DMS153 treated with DMSO at 0.1 percent for 48 hours (cell line): ENCODE results near the gene DIPK1B.
"Not testable (repeated sequence)": the region's sequence is repeated elsewhere in the genome, so short reads cannot be mapped to it uniquely, and the experiment has no call there.

Source experiments
- DNase-seq: peaks from one replicate; lab custom pipeline; 2025; ENCODE audit not compliant: unreplicated experiment; lab: John Stamatoyannopoulos, UW

DIPK1B gene

DNA sequence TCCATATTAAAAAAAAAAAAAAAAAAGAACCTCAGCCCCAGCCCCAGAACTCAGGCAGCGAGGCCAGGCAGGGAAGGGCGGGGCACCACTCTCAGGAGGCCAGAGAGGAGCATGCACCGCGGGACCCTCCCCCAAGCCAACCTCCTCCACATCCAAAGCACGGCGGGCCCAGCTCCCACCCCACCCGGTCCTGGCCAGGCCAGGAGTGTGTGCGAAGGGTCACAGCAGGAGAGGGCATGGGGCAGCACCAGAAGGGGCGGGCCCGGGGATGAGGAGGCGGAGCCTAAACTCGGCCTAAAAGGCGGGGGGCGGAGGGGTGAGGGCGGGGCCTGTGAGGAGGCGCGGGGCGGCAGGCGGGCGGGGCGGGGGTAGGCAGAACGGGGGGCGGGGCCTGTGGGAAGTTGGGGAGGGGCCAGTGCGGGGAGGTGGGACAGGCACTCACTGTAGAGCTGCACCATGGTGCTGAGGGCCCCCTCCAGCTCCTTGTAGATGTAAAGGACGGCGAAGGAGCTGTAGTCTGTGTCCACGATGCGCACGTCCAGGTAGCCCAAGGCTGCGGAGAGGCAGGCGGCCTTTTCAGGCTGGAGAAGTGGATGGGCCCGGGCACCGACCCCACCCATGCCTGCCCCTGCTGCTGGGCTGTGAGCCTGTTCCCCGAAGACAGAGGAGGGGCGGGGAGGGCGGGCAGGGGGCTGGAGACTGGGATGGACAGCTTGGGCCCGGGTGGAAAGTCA, 50.7 kb downstream of the DIPK1B start:
- peak; percentile 51 for DNase-seq

DNA sequence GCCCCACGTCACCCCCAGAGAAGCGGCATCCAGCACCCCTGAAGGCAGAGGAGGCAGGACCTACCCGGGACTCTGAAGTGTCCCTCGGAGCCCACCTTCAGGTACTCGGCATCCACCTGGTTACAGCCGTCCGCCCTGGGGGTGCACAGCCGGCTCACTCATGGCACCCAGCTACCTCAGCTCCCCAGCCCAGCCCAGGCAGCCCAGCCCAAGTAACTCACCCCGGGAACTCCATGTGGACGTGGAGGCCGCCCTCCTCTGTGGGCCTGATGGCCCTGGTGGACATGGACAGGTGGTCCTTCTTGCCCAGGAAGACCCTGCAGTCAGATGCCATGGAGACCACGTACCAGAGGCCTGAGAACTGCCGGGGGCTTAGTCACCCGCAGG, 51.3 kb downstream of the DIPK1B start:
- DNase-seq: no peak

DNA sequence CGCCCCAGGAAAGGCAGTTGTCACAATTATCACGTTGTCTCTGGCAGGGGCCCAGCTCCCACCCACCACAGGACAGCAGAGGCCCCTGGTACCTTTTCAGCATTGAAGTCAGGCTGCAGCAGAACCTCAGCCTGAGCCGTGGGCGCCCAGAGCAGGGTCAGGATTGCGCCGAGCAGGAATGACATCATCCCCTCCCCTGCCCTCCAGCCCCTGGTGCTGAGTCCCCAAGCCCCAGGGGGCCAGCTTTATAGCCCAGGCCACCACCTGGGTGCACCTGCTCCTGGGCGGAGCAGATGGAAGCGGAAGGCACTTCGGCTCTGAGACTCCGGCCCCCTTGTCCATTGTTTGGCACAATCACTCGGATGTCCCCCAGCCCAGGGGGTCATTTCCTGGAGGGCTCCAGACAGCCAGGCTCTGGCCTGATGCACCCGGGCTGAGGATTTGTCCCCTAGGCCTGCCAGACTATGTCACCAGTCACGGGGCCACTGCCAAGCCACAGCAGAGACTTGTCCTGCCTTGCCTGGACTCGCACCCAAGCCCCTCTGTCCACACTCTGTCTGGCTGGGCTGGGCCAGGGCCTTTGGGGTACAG, 52.0 kb downstream of the DIPK1B start, which contains the start of gene LCN15:
LCN15 (minus strand) TSS at position 218 of the 591 bp plus-strand sequence; CDS start at position 188, 30 bp downstream.
- DNase-seq: peak; percentile 23

GRCh38 chr9:136765041-136765440, 52.7 kb downstream of the DIPK1B start:
- no peak for DNase-seq

GRCh38 chr9:136765745-136766409, 53.5 kb downstream of the DIPK1B start:
- DNase-seq: not testable (repeated sequence)

DNA sequence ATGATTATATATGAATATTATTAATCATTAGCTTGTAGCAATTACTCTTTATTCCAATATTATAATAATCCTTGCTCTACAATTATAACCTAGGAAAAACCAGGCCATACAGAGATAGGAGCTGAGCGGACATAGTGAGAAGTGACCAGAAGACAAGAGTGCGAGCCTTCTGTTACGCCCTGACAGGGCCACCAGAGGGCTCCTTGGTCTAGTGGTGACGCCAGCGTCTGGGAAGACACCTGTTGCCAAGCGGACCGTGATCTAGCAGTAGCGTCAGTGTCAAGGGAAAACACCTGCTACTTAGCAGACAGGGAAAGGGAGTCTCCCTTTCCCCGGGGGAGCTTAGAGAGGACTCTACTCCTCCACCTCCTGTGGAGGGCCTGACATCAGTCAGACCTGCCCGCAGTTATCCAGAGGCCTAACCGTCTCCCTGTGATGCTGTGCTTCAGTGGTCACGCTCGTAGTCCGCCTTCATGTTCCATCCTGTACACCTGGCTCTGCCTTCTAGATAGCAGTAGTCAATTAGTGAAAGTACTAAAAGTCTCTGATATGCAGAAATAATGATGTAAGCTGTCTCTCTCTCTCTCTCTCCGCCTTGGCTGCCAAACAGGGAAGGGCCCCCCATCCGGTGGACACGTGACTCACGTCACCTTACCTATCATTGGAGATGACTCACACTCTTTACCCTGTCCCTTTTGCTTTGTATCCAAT, 54.2 kb downstream of the DIPK1B start:
- DNase-seq: not testable (repeated sequence)

DNA sequence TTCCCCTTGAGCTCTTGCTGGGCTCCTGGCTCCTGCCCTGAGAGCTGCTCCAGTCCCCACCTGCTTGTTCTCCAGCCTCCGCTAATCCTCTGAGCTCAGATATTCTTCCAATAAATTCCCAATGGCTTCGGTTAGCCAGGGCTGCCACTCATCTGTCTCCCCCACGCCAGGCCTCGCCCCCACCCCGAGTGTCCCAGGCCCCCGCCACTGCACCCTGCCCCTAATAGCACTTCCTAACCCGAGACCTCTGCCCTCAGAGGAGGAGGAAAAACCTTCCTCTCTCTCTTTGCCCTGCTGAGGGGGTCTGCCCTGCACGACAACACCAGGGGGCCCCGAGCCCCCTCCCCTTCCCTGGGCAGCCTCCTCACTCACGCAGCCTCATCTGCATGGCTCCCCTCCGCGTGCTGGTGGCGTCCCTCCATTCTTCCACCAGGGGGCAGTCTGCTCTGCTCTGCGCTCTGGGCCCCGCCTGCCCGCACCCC, 57.4 kb downstream of the DIPK1B start:
- no peak for DNase-seq

- DNase-seq: no peak
Measured at GRCh38 chr9:136771907-136772415, 59.6 kb downstream of the DIPK1B start.

DNA sequence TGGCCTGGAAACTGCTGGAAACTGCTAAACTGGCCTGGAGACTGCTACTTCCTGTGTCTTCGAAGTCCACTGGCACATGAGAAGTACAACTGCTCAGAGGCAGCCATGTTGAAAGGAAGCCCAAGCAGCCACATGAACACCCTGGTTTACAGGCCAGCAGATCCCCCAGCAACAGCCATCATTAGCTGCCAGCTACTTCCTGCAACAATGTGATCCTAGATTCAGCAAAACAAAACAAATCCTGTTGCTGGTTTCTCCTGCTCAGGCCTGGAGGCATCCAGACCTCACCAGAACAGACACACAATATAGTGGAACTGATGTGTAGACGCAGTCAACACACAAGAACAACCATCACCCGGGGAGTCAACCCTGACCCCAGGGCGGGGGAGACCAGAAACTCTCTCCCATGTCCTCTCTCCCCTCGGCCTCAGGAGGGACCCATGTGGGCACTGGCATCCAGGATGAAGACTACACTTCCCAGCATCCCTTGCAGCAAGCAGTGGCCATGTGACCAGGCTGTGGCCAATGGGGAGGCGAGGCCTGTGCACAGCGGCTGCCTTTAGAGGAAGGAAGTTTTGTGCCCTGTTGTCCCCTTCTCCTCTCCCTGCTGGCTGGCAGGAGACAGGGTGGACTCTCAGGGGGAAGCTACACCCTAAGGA, 61.1 kb downstream of the DIPK1B start:
- DNase-seq: no peak
